ENCODE results near the gene XDH.

DNA sequence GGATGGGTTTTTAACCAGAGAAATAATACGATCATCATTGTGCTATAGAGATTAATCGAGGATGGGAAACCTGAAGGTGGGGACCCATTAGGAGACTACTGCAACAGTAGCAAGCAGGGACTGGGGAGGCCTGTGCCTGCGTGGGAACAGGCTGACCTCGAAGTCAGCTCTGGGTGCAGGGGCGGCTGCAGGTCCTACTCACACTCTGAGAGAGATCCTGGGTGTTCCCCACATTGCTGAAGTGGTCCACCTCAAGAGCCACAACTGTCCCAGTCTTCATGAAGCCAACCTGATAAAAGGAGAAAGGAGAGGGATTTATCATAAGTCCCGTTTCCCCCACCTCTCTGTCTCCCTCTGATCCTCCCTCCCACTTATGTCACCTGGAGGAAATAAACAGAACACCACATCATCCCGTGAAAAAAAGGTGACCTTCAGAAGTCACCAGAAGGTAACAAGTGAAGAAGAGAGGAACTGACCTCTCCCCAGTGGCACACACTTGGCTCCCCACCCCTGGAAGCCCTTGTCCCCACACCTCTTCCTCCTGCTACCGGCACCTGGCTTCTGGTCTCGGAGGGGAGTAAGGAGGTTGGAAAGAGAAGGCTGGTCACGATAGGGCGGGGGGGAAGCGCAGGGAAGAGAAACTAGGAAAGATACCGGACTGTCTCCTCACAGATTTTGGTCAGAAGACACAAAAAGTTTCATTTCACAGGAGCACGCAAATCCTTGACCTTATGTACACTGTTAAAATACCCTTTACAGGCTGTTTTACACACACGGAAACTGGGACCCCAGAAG lies 50.4 kb downstream of the XDH start:
- TF ChIP-seq, protein P1, sequence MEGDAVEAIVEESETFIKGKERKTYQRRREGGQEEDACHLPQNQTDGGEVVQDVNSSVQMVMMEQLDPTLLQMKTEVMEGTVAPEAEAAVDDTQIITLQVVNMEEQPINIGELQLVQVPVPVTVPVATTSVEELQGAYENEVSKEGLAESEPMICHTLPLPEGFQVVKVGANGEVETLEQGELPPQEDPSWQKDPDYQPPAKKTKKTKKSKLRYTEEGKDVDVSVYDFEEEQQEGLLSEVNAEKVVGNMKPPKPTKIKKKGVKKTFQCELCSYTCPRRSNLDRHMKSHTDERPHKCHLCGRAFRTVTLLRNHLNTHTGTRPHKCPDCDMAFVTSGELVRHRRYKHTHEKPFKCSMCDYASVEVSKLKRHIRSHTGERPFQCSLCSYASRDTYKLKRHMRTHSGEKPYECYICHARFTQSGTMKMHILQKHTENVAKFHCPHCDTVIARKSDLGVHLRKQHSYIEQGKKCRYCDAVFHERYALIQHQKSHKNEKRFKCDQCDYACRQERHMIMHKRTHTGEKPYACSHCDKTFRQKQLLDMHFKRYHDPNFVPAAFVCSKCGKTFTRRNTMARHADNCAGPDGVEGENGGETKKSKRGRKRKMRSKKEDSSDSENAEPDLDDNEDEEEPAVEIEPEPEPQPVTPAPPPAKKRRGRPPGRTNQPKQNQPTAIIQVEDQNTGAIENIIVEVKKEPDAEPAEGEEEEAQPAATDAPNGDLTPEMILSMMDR (IDR thresholded peaks at IDR 0.05) = no peak
- TF ChIP-seq EZH2phosphoT487 (IDR thresholded peaks at IDR 0.05) = no peak
